WTC11 (cell line): Measurements from ENCODE around the gene PAIP2. TPM values are rescaled to one million over a fixed set of nuclear protein-coding genes. Genes with fewer than 3 reads are reported as not detected.

Source experiments
- ATAC-seq: fragments of 200-7000 bp; cut with Tn5 transposase; 2 replicates; pipeline ENCODE4 v1.10.0; 2021; ENCODE audit warnings: mild to moderate bottlenecking, moderate library complexity
- CTCF ChIA-PET: fragments of 300-600 bp; sonication (Branson Sonifier 250); formaldehyde crosslinking; loops from one replicate; lab custom pipeline; 2021; ENCODE audit warnings: antibody characterized with exemption; lab: Charles Lee
- POLR2A ChIA-PET: fragments of 350-600 bp; sonication (Branson Sonifier 250); formaldehyde crosslinking; loops from one replicate; lab custom pipeline; 2021; ENCODE audit warnings: antibody characterized with exemption; lab: Charles Lee
- DNase-seq: peaks from one replicate; pipeline ENCODE4 v3.0.0; 2021; ENCODE audit warnings: low spot score
- H3K27ac Mint-ChIP-seq: 2 replicates; pipeline ENCODE4 v1.8.0; 2021; ENCODE audit warnings: mixed read lengths
- H3K27me3 Mint-ChIP-seq: 2 replicates; pipeline ENCODE4 v1.8.0; 2021; ENCODE audit warnings: low read depth, mild to moderate bottlenecking, moderate library complexity, mixed read lengths
- H3K36me3 Mint-ChIP-seq: 2 replicates; pipeline ENCODE4 v1.8.0; 2021; ENCODE audit warnings: mixed read lengths
- H3K4me1 Mint-ChIP-seq: 2 replicates; pipeline ENCODE4 v1.8.0; 2022; ENCODE audit warnings: mixed read lengths
- H3K4me3 Mint-ChIP-seq: 2 replicates; pipeline ENCODE4 v1.8.0; 2021; ENCODE audit warnings: mild to moderate bottlenecking, moderate library complexity, mixed read lengths
- H3K9me3 Mint-ChIP-seq: 2 replicates; pipeline ENCODE4 v1.8.0; 2021; ENCODE audit warnings: mixed read lengths
- AR ChIP-seq: fragments of 250-450 bp; sonication (Bioruptor Pico); IDR thresholded peaks from 2 replicates; pipeline ENCODE4 v1.9.0; 2021; ENCODE audit warnings: mild to moderate bottlenecking
- ATF1 ChIP-seq: sonication (generic); formaldehyde crosslinking; IDR thresholded peaks from 2 replicates; pipeline ENCODE4 v1.8.1; 2023; ENCODE audit warnings: mild to moderate bottlenecking, moderate library complexity, missing genetic modification reagents
- ESRRA ChIP-seq: sonication (generic); formaldehyde crosslinking; IDR thresholded peaks from 2 replicates; pipeline ENCODE4 v1.8.1; 2022; ENCODE audit warnings: mild to moderate bottlenecking, missing genetic modification reagents, borderline replicate concordance
- GABPB1 ChIP-seq: sonication (generic); formaldehyde crosslinking; IDR thresholded peaks from 2 replicates; pipeline ENCODE4 v1.8.1; 2023; ENCODE audit warnings: mild to moderate bottlenecking, missing genetic modification reagents
- IRF1 ChIP-seq: sonication (generic); formaldehyde crosslinking; IDR thresholded peaks from 2 replicates; pipeline ENCODE4 v1.8.0; 2023; ENCODE audit warnings: missing genetic modification reagents
- MLX ChIP-seq: sonication (generic); formaldehyde crosslinking; IDR thresholded peaks from 2 replicates; pipeline ENCODE4 v1.8.1; 2023; ENCODE audit warnings: mild to moderate bottlenecking, missing genetic modification reagents, moderate library complexity
- NFATC4 ChIP-seq: fragments of 250-450 bp; sonication (Bioruptor Pico); IDR thresholded peaks from 2 replicates; pipeline ENCODE4 v1.9.0; 2021; ENCODE audit warnings: mild to moderate bottlenecking
- NR2C2 ChIP-seq: sonication (generic); formaldehyde crosslinking; IDR thresholded peaks from 2 replicates; pipeline ENCODE4 v1.8.0; 2022; ENCODE audit warnings: mild to moderate bottlenecking, missing genetic modification reagents
- NR3C1 ChIP-seq: sonication (generic); formaldehyde crosslinking; conservative IDR thresholded peaks from 2 replicates; pipeline ENCODE4 v1.8.1; 2023; ENCODE audit warnings: low read depth, mild to moderate bottlenecking, missing genetic modification reagents
- PRDM15 ChIP-seq: sonication (generic); formaldehyde crosslinking; IDR thresholded peaks from 2 replicates; pipeline ENCODE4 v1.8.0; 2022; ENCODE audit warnings: missing genetic modification reagents
- PREB ChIP-seq: sonication (generic); formaldehyde crosslinking; IDR thresholded peaks from 2 replicates; pipeline ENCODE4 v1.8.1; 2022; ENCODE audit warnings: mild to moderate bottlenecking, missing genetic modification reagents, moderate library complexity, borderline replicate concordance
- PRRX2 ChIP-seq: fragments of 250-450 bp; sonication (Bioruptor Pico); IDR thresholded peaks from 2 replicates; pipeline ENCODE4 v1.8.0; 2021; ENCODE audit warnings: mild to moderate bottlenecking
- SMAD3 ChIP-seq: sonication (generic); formaldehyde crosslinking; IDR thresholded peaks from 2 replicates; pipeline ENCODE4 v1.8.0; 2022; ENCODE audit warnings: missing genetic modification reagents, mild to moderate bottlenecking, borderline replicate concordance
- TCF7 ChIP-seq: sonication (generic); formaldehyde crosslinking; IDR thresholded peaks from 2 replicates; pipeline ENCODE4 v1.8.0; 2022; ENCODE audit warnings: mild to moderate bottlenecking, low read depth, missing genetic modification reagents, moderate library complexity
- TEAD1 ChIP-seq: sonication (generic); formaldehyde crosslinking; IDR thresholded peaks from 2 replicates; pipeline ENCODE4 v1.8.0; 2022; ENCODE audit warnings: mild to moderate bottlenecking, missing genetic modification reagents
- USF2 ChIP-seq: sonication (generic); formaldehyde crosslinking; IDR thresholded peaks from 2 replicates; pipeline ENCODE4 v1.8.1; 2023; ENCODE audit warnings: mild to moderate bottlenecking, missing genetic modification reagents, moderate library complexity
- ZNF317 ChIP-seq: sonication (generic); formaldehyde crosslinking; IDR thresholded peaks from 2 replicates; pipeline ENCODE4 v1.8.1; 2023; ENCODE audit warnings: low read depth, mild to moderate bottlenecking, moderate library complexity, missing genetic modification reagents, borderline replicate concordance
- ZNF396 ChIP-seq: fragments of 250-450 bp; sonication (Bioruptor Pico); IDR thresholded peaks from 2 replicates; pipeline ENCODE4 v1.8.0; 2021; ENCODE audit warnings: mild to moderate bottlenecking, moderate library complexity, borderline replicate concordance
- ZNF423 ChIP-seq: fragments of 250-450 bp; sonication (Bioruptor Pico); IDR thresholded peaks from 2 replicates; pipeline ENCODE4 v2.1.2; 2022; ENCODE audit warnings: mild to moderate bottlenecking, moderate library complexity
- ZNF532 ChIP-seq: fragments of 250-450 bp; sonication (Bioruptor Pico); IDR thresholded peaks from 2 replicates; pipeline ENCODE4 v1.9.0; 2021; ENCODE audit warnings: mild to moderate bottlenecking, borderline replicate concordance
- total RNA-seq: library from RNA; stranded (reverse); gene quantifications from 3 replicates; pipeline ENCODE4 v1.2.3, GENCODE V29; 2021

Gene PAIP2
- total RNA-seq, 1 experiment from 2014 or later = 126 TPM

- no peak for DNase-seq
- CTCF ChIA-PET = no interaction called here
- H3K4me3 Mint-ChIP-seq = no peak overlapping the region
- H3K36me3 Mint-ChIP-seq = peaks cover 8% of the 10 kb centered on the region; the same call in 1 of the 2 replicates
- TF ChIP-seq ZNF396 (CRISPR knock-in tag) = no peak
- no peak for TF ChIP-seq USF2 (CRISPR knock-in tag)
- TF ChIP-seq SMAD3 (CRISPR knock-in tag) = no peak
- TF ChIP-seq ESRRA (CRISPR knock-in tag) = no peak
- TF ChIP-seq PREB = no peak
- no peak for TF ChIP-seq ATF1
- TF ChIP-seq TEAD1 = no peak
- no peak for TF ChIP-seq GABPB1 (CRISPR knock-in tag)
- TF ChIP-seq NR3C1 (CRISPR knock-in tag) = no peak
- no peak for TF ChIP-seq AR (CRISPR knock-in tag)
- ATAC-seq = no peak
- H3K9me3 Mint-ChIP-seq = no peaks in the 10 kb centered on the region
- H3K27ac Mint-ChIP-seq = peak overlapping the region; percentile 21; the same call in 1 of the 2 replicates
- H3K27me3 Mint-ChIP-seq = no peaks in the 10 kb centered on the region
- peaks cover 84% of the 10 kb centered on the region for H3K4me1 Mint-ChIP-seq
- POLR2A ChIA-PET = no interaction called here
Measured at GRCh38 chr5:139306197-139306596, 35.5 kb upstream of the PAIP2 start.

GRCh38 chr5:139306628-139307379, 34.9 kb upstream of the PAIP2 start:
- ATAC-seq = no peak
- Mint-ChIP-seq H3K4me1 (peaks cover 81% of the 10 kb centered on the region), H3K9me3 (no peaks in the 10 kb centered on the region), H3K27me3 (no peaks in the 10 kb centered on the region), H3K4me3 (no peak overlapping the region), H3K36me3 (peaks cover 3% of the 10 kb centered on the region; the same call in 1 of the 2 replicates), H3K27ac (peak overlapping the region; percentile 85; the same call in 1 of the 2 replicates)
- CTCF ChIA-PET = no interaction called here
- POLR2A ChIA-PET = interaction anchor here (0.5 to 1.1 kb wide), 3 partner anchors 13 to 1140 kb away, joined by 3 read pairs; partner anchors contain the start of gene MATR3
- DNase-seq = no peak
- no peak for TF ChIP-seq MLX (CRISPR knock-in tag)
- no peak for TF ChIP-seq TCF7 (CRISPR knock-in tag)
- no peak for TF ChIP-seq ZNF423
- TF ChIP-seq ZNF317 (CRISPR knock-in tag) = no peak
- no peak for TF ChIP-seq NFATC4
- no peak for TF ChIP-seq ZNF532 (CRISPR knock-in tag)
- no peak for TF ChIP-seq PRRX2 (CRISPR knock-in tag)
- TF ChIP-seq IRF1 = no peak
- TF ChIP-seq PRDM15 (CRISPR knock-in tag) = no peak
- TF ChIP-seq NR2C2 (CRISPR knock-in tag) = no peak
